Astrocyte (in vitro differentiated cells and primary cell): Measurements from ENCODE around the gene PI4KA. TPM values are rescaled to one million over a fixed set of nuclear protein-coding genes. Genes with fewer than 3 reads are reported as not detected.

ENCODE experiments used
- DNase-seq: peaks from one replicate; pipeline ENCODE4 v3.0.0-alpha.2; 2010; ENCODE audit warnings: low read depth
- FAIRE-seq: peaks from 2 replicates; lab custom pipeline; 2011; peaks lifted over from hg19 to GRCh38; lab: Jason Lieb, UNC
- H2AFZ ChIP-seq: 2 replicates; pipeline ENCODE4 v1.6.0; 2012; ENCODE audit warnings: low read depth, low read length, inconsistent platforms
- H3K27ac ChIP-seq: 2 replicates; pipeline ENCODE4 v1.5.1; 2011; ENCODE audit warnings: low read depth, low read length, inconsistent platforms
- H3K27me3 ChIP-seq: 2 replicates; pipeline ENCODE4 v1.6.0; 2011; ENCODE audit warnings: low read length, inconsistent platforms; ENCODE audit not compliant: insufficient read depth
- H3K36me3 ChIP-seq: 2 replicates; pipeline ENCODE4 v1.5.1; 2011; ENCODE audit warnings: low read length, inconsistent platforms; ENCODE audit not compliant: insufficient read depth
- H3K4me1 ChIP-seq: 2 replicates; pipeline ENCODE4 v1.5.1; 2011; ENCODE audit warnings: low read length, inconsistent platforms; ENCODE audit not compliant: insufficient read depth
- H3K4me2 ChIP-seq: 2 replicates; pipeline ENCODE4 v1.6.0; 2012; ENCODE audit warnings: low read length, inconsistent platforms
- H3K4me3 ChIP-seq: 2 replicates; pipeline ENCODE4 v1.5.1; 2011; ENCODE audit warnings: low read depth, mild to moderate bottlenecking, low read length, inconsistent platforms; ENCODE audit not compliant: insufficient read depth
- H3K79me2 ChIP-seq: 2 replicates; pipeline ENCODE4 v1.6.0; 2012; ENCODE audit warnings: mild to moderate bottlenecking, low read length, inconsistent platforms; ENCODE audit not compliant: insufficient read depth
- H3K9ac ChIP-seq: 2 replicates; pipeline ENCODE4 v1.6.0; 2012; ENCODE audit warnings: mild to moderate bottlenecking, low read length, inconsistent platforms
- H3K9me3 ChIP-seq: 2 replicates; pipeline ENCODE4 v1.5.1; 2012; ENCODE audit warnings: low read depth, mild to moderate bottlenecking, low read length, inconsistent platforms; ENCODE audit not compliant: insufficient read depth
- H4K20me1 ChIP-seq: 2 replicates; pipeline ENCODE4 v1.6.0; 2012; ENCODE audit warnings: low read length, inconsistent platforms; ENCODE audit not compliant: insufficient read depth
- H3K27ac Mint-ChIP-seq: one replicate; pipeline ENCODE4 v1.8.0; 2021; ENCODE audit warnings: mild to moderate bottlenecking, mixed read lengths; ENCODE audit not compliant: unreplicated experiment
- H3K27me3 Mint-ChIP-seq: one replicate; pipeline ENCODE4 v1.8.0; 2021; ENCODE audit warnings: low read depth, mixed read lengths; ENCODE audit not compliant: unreplicated experiment
- H3K36me3 Mint-ChIP-seq: one replicate; pipeline ENCODE4 v1.8.0; 2021; ENCODE audit warnings: low read depth, mixed read lengths; ENCODE audit not compliant: unreplicated experiment
- H3K4me1 Mint-ChIP-seq: one replicate; pipeline ENCODE4 v1.8.0; 2021; ENCODE audit warnings: low read depth, mixed read lengths; ENCODE audit not compliant: unreplicated experiment
- H3K4me3 Mint-ChIP-seq: one replicate; pipeline ENCODE4 v1.8.0; 2021; ENCODE audit warnings: mild to moderate bottlenecking, moderate library complexity, mixed read lengths; ENCODE audit not compliant: unreplicated experiment
- H3K9me3 Mint-ChIP-seq: one replicate; pipeline ENCODE4 v1.8.0; 2021; ENCODE audit warnings: mild to moderate bottlenecking, mixed read lengths; ENCODE audit not compliant: unreplicated experiment
- EZH2 ChIP-seq: IDR thresholded peaks from 2 replicates; pipeline ENCODE4 v1.6.1; 2012; ENCODE audit warnings: mild to moderate bottlenecking, low read length, inconsistent platforms; ENCODE audit not compliant: insufficient read depth
- total RNA-seq: library from RNA; stranded (reverse); gene quantifications from 2 replicates; pipeline ENCODE4 v1.2.1, GENCODE V29; 2021
- TF ChIP-seq, protein P1 (sequence below): IDR thresholded peaks from 2 replicates; pipeline ENCODE4 v1.5.1; 2011; ENCODE audit warnings: low read depth, mild to moderate bottlenecking, inconsistent platforms, low read length, moderate library complexity; ENCODE audit not compliant: insufficient read depth

The PI4KA gene
- total RNA-seq, 1 donor from 2014 or later, result 35.9 TPM

- H2AFZ ChIP-seq, result no peak overlapping the region
- peaks cover 3% of the 10 kb centered on the region for H3K36me3 ChIP-seq
- no peak for FAIRE-seq
- H3K36me3 Mint-ChIP-seq, result peaks cover 12% of the 10 kb centered on the region
- H3K79me2 ChIP-seq, result no peaks in the 10 kb centered on the region
- H3K27me3 ChIP-seq, result no peaks in the 10 kb centered on the region
- H3K9me3 ChIP-seq, result no peaks in the 10 kb centered on the region
- H3K27ac Mint-ChIP-seq, result no peak overlapping the region
- no peaks in the 10 kb centered on the region for H3K4me1 Mint-ChIP-seq
- no peak overlapping the region for H3K9ac ChIP-seq
- H3K9me3 Mint-ChIP-seq, result no peaks in the 10 kb centered on the region
- H3K27ac ChIP-seq, result no peak overlapping the region
- no peak overlapping the region for H3K4me3 Mint-ChIP-seq
- no peaks in the 10 kb centered on the region for H4K20me1 ChIP-seq
- no peaks in the 10 kb centered on the region for H3K4me1 ChIP-seq
- no peak overlapping the region for H3K4me2 ChIP-seq
- H3K27me3 Mint-ChIP-seq, result no peaks in the 10 kb centered on the region
- TF ChIP-seq, protein P1, sequence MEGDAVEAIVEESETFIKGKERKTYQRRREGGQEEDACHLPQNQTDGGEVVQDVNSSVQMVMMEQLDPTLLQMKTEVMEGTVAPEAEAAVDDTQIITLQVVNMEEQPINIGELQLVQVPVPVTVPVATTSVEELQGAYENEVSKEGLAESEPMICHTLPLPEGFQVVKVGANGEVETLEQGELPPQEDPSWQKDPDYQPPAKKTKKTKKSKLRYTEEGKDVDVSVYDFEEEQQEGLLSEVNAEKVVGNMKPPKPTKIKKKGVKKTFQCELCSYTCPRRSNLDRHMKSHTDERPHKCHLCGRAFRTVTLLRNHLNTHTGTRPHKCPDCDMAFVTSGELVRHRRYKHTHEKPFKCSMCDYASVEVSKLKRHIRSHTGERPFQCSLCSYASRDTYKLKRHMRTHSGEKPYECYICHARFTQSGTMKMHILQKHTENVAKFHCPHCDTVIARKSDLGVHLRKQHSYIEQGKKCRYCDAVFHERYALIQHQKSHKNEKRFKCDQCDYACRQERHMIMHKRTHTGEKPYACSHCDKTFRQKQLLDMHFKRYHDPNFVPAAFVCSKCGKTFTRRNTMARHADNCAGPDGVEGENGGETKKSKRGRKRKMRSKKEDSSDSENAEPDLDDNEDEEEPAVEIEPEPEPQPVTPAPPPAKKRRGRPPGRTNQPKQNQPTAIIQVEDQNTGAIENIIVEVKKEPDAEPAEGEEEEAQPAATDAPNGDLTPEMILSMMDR, result no peak
- TF ChIP-seq EZH2, result no peak
- no peak for DNase-seq
- H3K4me3 ChIP-seq, result no peak overlapping the region
These were observed 129.4 kb downstream of the PI4KA start for GRCh38 chr22:20729194-20729593.

- Mint-ChIP-seq H3K36me3 (peaks cover 12% of the 10 kb centered on the region), H3K4me3 (no peak overlapping the region), H3K27ac (no peak overlapping the region), H3K9me3 (no peaks in the 10 kb centered on the region), H3K4me1 (no peaks in the 10 kb centered on the region), H3K27me3 (no peaks in the 10 kb centered on the region)
- Histone ChIP-seq H2AFZ (no peak overlapping the region), H3K4me2 (no peak overlapping the region), H3K27ac (no peak overlapping the region), H3K36me3 (peaks cover 3% of the 10 kb centered on the region), H3K4me3 (no peak overlapping the region), H3K79me2 (no peaks in the 10 kb centered on the region), H3K27me3 (no peaks in the 10 kb centered on the region), H3K4me1 (no peaks in the 10 kb centered on the region), H3K9me3 (no peaks in the 10 kb centered on the region), H4K20me1 (no peaks in the 10 kb centered on the region), H3K9ac (no peak overlapping the region)
- FAIRE-seq, result no peak
- no peak for DNase-seq
- TF ChIP-seq EZH2, result no peak
- TF ChIP-seq, protein P1, result no peak
These were observed 130.0 kb downstream of the PI4KA start for GRCh38 chr22:20728523-20729190.
